MM.1S (cell line): ENCODE results near the gene CRYBA2.

Experiments
- CTCF ChIP-seq: fragments of 300-600 bp; sonication (generic); IDR thresholded peaks from 2 replicates; pipeline ENCODE4 v1.5.1; 2016; ENCODE audit warnings: antibody characterized with exemption, low read length, mixed read lengths
- EZH2 ChIP-seq: fragments of 300-600 bp; sonication (generic); optimal IDR thresholded peaks from 2 replicates; pipeline ENCODE3; 2017; ENCODE audit warnings: low read depth, mild to moderate bottlenecking, antibody characterized with exemption, low read length, mixed read lengths
- EZH2phosphoT487 ChIP-seq: fragments of 300-600 bp; sonication (generic); IDR thresholded peaks from 2 replicates; pipeline ENCODE4 v1.6.1; 2018; ENCODE audit warnings: antibody characterized with exemption, low read length

- TF ChIP-seq EZH2phosphoT487 (no peak), CTCF (no peak), EZH2 (no peak)
Observed at GRCh38 chr2:219024059-219024458, 30.8 kb upstream of the CRYBA2 start.
